Measurements from ENCODE around the gene ARHGAP26. TPM values are rescaled to one million over a fixed set of nuclear protein-coding genes. Genes with fewer than 3 reads are reported as not detected.

The ARHGAP26 gene
- polyA plus RNA-seq, 3 donors: 26.5 to 56.8 (median 28.7) TPM

GRCh38 chr5:143155455-143155854 is 385.3 kb downstream of the ARHGAP26 start:
- H3K4me3 ChIP-seq (replicated peaks in 1 of 3; ENCODE audit: low read depth in 2 of 3, low read length in 3 of 3): no peak overlapping the region
- no peaks in the 10 kb centered on the region for H3K27me3 Mint-ChIP-seq (ENCODE audit: low read depth in 3 of 3)
- no peak for DNase-seq
- no peaks in the 10 kb centered on the region for H3K79me2 ChIP-seq (ENCODE audit: insufficient read depth, low read length)
- intact Hi-C loops (cut with micrococcal nuclease): no loop called here
- H3K27ac ChIP-seq (ENCODE audit: low read depth in 1 of 2, low read length in 2 of 2): no peak overlapping the region
- H4K20me1 ChIP-seq (ENCODE audit: insufficient read depth, low read length): peaks cover 73% of the 10 kb centered on the region
- H3K27me3 ChIP-seq (ENCODE audit: control insufficient read depth in 2 of 2, insufficient read depth in 2 of 2, low read length in 2 of 2): no peaks in the 10 kb centered on the region
- no peak overlapping the region for H3K9ac ChIP-seq (ENCODE audit: insufficient read depth, low read length, poor library complexity, severe bottlenecking)
- no peak overlapping the region for H3K27ac Mint-ChIP-seq
- H2AFZ ChIP-seq (ENCODE audit: insufficient read depth, low read depth, low read length, poor library complexity, severe bottlenecking): no peak overlapping the region
- H3K4me2 ChIP-seq (replicated peaks; ENCODE audit: extremely low read depth, low read length, poor library complexity, severe bottlenecking): no peak overlapping the region
- peaks cover 19 to 76% of the 10 kb centered on the region in 2 donors for H3K36me3 ChIP-seq (replicated peaks in 1 of 2; ENCODE audit: control insufficient read depth in 1 of 2, insufficient read depth in 2 of 2, low read length in 2 of 2)
- no peaks in the 10 kb centered on the region for H3K9me3 Mint-ChIP-seq
- H3K9me3 ChIP-seq (replicated peaks in 1 of 2; ENCODE audit: control insufficient read depth in 1 of 2, insufficient read depth in 1 of 2, low read length in 2 of 2): no peaks in the 10 kb centered on the region
- no peak for TF ChIP-seq CTCF (IDR thresholded peaks at IDR 0.05)
- H3K4me3 Mint-ChIP-seq: no peak overlapping the region
- H3K36me3 Mint-ChIP-seq: peaks cover 59 to 76% of the 10 kb centered on the region in 2 donors
- peaks cover 3 to 13% of the 10 kb centered on the region in 2 donors for H3K4me1 ChIP-seq (ENCODE audit: control insufficient read depth in 1 of 2, insufficient read depth in 2 of 2, low read length in 2 of 2)
- peaks cover 21% of the 10 kb centered on the region for H3K4me1 Mint-ChIP-seq
- whole genome bisulfite sequencing (ENCODE audit: insufficient coverage): no CpG with 5 or more reads among the region's 3 CpGs

- no peak overlapping the region for H3K27ac Mint-ChIP-seq
- Histone ChIP-seq H2AFZ (ENCODE audit: insufficient read depth, low read depth, low read length, poor library complexity, severe bottlenecking) (no peak overlapping the region), H4K20me1 (ENCODE audit: insufficient read depth, low read length) (peaks cover 73% of the 10 kb centered on the region), H3K4me1 (ENCODE audit: control insufficient read depth in 1 of 2, insufficient read depth in 2 of 2, low read length in 2 of 2) (peaks cover 3 to 13% of the 10 kb centered on the region in 2 donors), H3K4me3 (replicated peaks in 1 of 3; ENCODE audit: low read depth in 2 of 3, low read length in 3 of 3) (no peak overlapping the region), H3K27me3 (ENCODE audit: control insufficient read depth in 2 of 2, insufficient read depth in 2 of 2, low read length in 2 of 2) (no peaks in the 10 kb centered on the region), H3K4me2 (replicated peaks; ENCODE audit: extremely low read depth, low read length, poor library complexity, severe bottlenecking) (no peak overlapping the region), H3K27ac (ENCODE audit: low read depth in 1 of 2, low read length in 2 of 2) (no peak overlapping the region), H3K9me3 (replicated peaks in 1 of 2; ENCODE audit: control insufficient read depth in 1 of 2, insufficient read depth in 1 of 2, low read length in 2 of 2) (no peaks in the 10 kb centered on the region), H3K36me3 (replicated peaks in 1 of 2; ENCODE audit: control insufficient read depth in 1 of 2, insufficient read depth in 2 of 2, low read length in 2 of 2) (peaks cover 16 to 70% of the 10 kb centered on the region in 2 donors), H3K9ac (ENCODE audit: insufficient read depth, low read length, poor library complexity, severe bottlenecking) (no peak overlapping the region), H3K79me2 (ENCODE audit: insufficient read depth, low read length) (no peaks in the 10 kb centered on the region)
- H3K9me3 Mint-ChIP-seq: no peaks in the 10 kb centered on the region
- no peak for DNase-seq
- peaks cover 58 to 76% of the 10 kb centered on the region in 2 donors for H3K36me3 Mint-ChIP-seq
- no peaks in the 10 kb centered on the region for H3K27me3 Mint-ChIP-seq (ENCODE audit: low read depth in 3 of 3)
- no peak overlapping the region for H3K4me3 Mint-ChIP-seq
- intact Hi-C loops (cut with micrococcal nuclease): no loop called here
- WGBS (ENCODE audit: insufficient coverage): no CpG with 5 or more reads among the region's 1 CpG
- H3K4me1 Mint-ChIP-seq: peaks cover 21% of the 10 kb centered on the region
- no peak for TF ChIP-seq CTCF (IDR thresholded peaks at IDR 0.05)
These were observed 385.9 kb downstream of the ARHGAP26 start for GRCh38 chr5:143156086-143156485.
